SK-N-SH (cell line): ENCODE results near the gene ATP12A.

Experiments
- CTCF ChIP-seq: fragments of 200-600 bp; sonication (generic); IDR thresholded peaks from 2 replicates; pipeline ENCODE4 v1.6.1; 2017; ENCODE audit warnings: antibody characterized with exemption, mild to moderate bottlenecking, moderate library complexity
- EP300 ChIP-seq, 2 experiments: IDR thresholded peaks; 2 replicates each; pipeline versions ENCODE4 v1.4.0 to v1.6.1; 2012; ENCODE audit warnings: borderline replicate concordance in 1 of 2, low read depth in 1 of 2, low read length in 1 of 2
- EZH2phosphoT487 ChIP-seq: fragments of 200-600 bp; sonication (generic); IDR thresholded peaks from 2 replicates; pipeline ENCODE4 v1.6.1; 2017; ENCODE audit warnings: low read depth, mixed run types, mild to moderate bottlenecking, antibody characterized with exemption, moderate library complexity, borderline replicate concordance
- FOXJ3 ChIP-seq: sonication (generic); formaldehyde crosslinking; IDR thresholded peaks from 2 replicates; pipeline ENCODE4 v1.5.1; 2020; ENCODE audit warnings: mild to moderate bottlenecking, missing genetic modification reagents
- MAX ChIP-seq: IDR thresholded peaks from 2 replicates; pipeline ENCODE4 v1.4.0; 2012; ENCODE audit warnings: low read depth
- POLR2AphosphoS5 ChIP-seq: IDR thresholded peaks from 2 replicates; pipeline ENCODE4 v1.6.1; 2012; ENCODE audit warnings: low read depth, low read length
- RAD21 ChIP-seq: IDR thresholded peaks from 2 replicates; pipeline ENCODE4 v1.6.1; 2012; ENCODE audit warnings: mild to moderate bottlenecking, low read length
- REST ChIP-seq: IDR thresholded peaks from 2 replicates; pipeline ENCODE4 v1.6.1; 2012; ENCODE audit warnings: mild to moderate bottlenecking, low read depth, low read length, moderate library complexity
- RFX5 ChIP-seq: IDR thresholded peaks from 2 replicates; pipeline ENCODE4 v1.6.1; 2012; ENCODE audit warnings: mild to moderate bottlenecking, improper control_type of control experiment, low read length
- SMC3 ChIP-seq: IDR thresholded peaks from 2 replicates; pipeline ENCODE4 v1.6.1; 2012; ENCODE audit warnings: low read depth, low read length, improper control_type of control experiment
- TAF1 ChIP-seq: IDR thresholded peaks from 2 replicates; pipeline ENCODE4 v1.6.1; 2012; ENCODE audit warnings: low read depth, mild to moderate bottlenecking, low read length, moderate library complexity, borderline replicate concordance
- TEAD4 ChIP-seq: IDR thresholded peaks from 2 replicates; pipeline ENCODE4 v1.4.0; 2012; ENCODE audit warnings: mild to moderate bottlenecking, borderline replicate concordance; ENCODE audit not compliant: insufficient read depth
- USF1 ChIP-seq: IDR thresholded peaks from 2 replicates; pipeline ENCODE4 v1.4.0; 2012; ENCODE audit warnings: low read depth, borderline replicate concordance
- USF2 ChIP-seq: fragments of 150-350 bp; IDR thresholded peaks from 2 replicates; pipeline ENCODE4 v1.6.1; 2017; ENCODE audit warnings: antibody characterized with exemption, low read length, low read depth, borderline replicate concordance

GRCh38 chr13:24683838-24684599 is 3.8 kb downstream of the ATP12A start:
- no peak for TF ChIP-seq MAX
- no peak for TF ChIP-seq RFX5
- peak; percentile 41; the same call in 1 of the 2 replicates for TF ChIP-seq RAD21
- TF ChIP-seq CTCF, result peak; percentile 75
- TF ChIP-seq EZH2phosphoT487, result no peak
- TF ChIP-seq POLR2AphosphoS5, result no peak
- TF ChIP-seq REST, result no peak
- TF ChIP-seq USF2, result no peak
- TF ChIP-seq FOXJ3 (CRISPR knock-in tag), result no peak
- no peak for TF ChIP-seq TAF1
- TF ChIP-seq SMC3, result peak; percentile 45
- no peak for TF ChIP-seq USF1
- TF ChIP-seq EP300 (IDR thresholded peaks at IDR 0.05; ENCODE audit: borderline replicate concordance in 1 of 2, low read depth in 1 of 2, low read length in 1 of 2), result no peak
- TF ChIP-seq TEAD4, result no peak
